ENCODE data around the gene TNRC18. TPM values are rescaled to one million over a fixed set of nuclear protein-coding genes. Genes with fewer than 3 reads are reported as not detected.
A peak's percentile ranks its signal among the peaks of the same experiment; 100 is the strongest.

TNRC18 gene
- polyA plus RNA-seq, 1 donor from 2014 or later: 23.6 TPM

GRCh38 chr7:5466551-5466950 is 42.9 kb upstream of the TNRC18 start:
- H3K79me2 ChIP-seq (replicated peaks; ENCODE audit: insufficient read depth, low read length): no peaks in the 10 kb centered on the region
- TF ChIP-seq REST (IDR thresholded peaks at IDR 0.05; ENCODE audit: borderline replicate concordance) (no peak), EZH2 (IDR thresholded peaks at IDR 0.05; ENCODE audit: borderline replicate concordance, insufficient read depth, low read length, poor library complexity, severe bottlenecking) (no peak), MXI1 (conservative IDR thresholded peaks at IDR 0.05; ENCODE audit: poor library complexity, severe bottlenecking) (no peak), SMC3 (conservative IDR thresholded peaks at IDR 0.05; ENCODE audit: poor library complexity) (no peak), EP300 (conservative IDR thresholded peaks at IDR 0.05; ENCODE audit: poor library complexity, severe bottlenecking) (no peak), CTCF (IDR thresholded peaks at IDR 0.05; ENCODE audit: poor library complexity, severe bottlenecking) (no peak), TAF1 (IDR thresholded peaks at IDR 0.05; ENCODE audit: low read depth) (no peak), POLR2AphosphoS5 (IDR thresholded peaks at IDR 0.05) (no peak), RAD21 (conservative IDR thresholded peaks at IDR 0.05) (no peak)
- no peaks in the 10 kb centered on the region for H3K9me3 ChIP-seq (ENCODE audit: low read length)
- H3K27ac ChIP-seq (ENCODE audit: low read length): peak overlapping the region; percentile 55
- H3F3A ChIP-seq (ENCODE audit: insufficient read depth, low read length, poor library complexity, severe bottlenecking): no peaks in the 10 kb centered on the region
- H3K9ac ChIP-seq (ENCODE audit: low read length): peak overlapping the region; percentile 12
- H3K4me2 ChIP-seq (ENCODE audit: low read length): no peak overlapping the region
- no peak overlapping the region for H3K4me3 ChIP-seq (ENCODE audit: low read length)
- no peaks in the 10 kb centered on the region for H3K36me3 ChIP-seq (ENCODE audit: insufficient read depth, low read length)
- H2AFZ ChIP-seq (ENCODE audit: low read depth, low read length): no peak overlapping the region
- H3K27me3 ChIP-seq (ENCODE audit: insufficient read depth, low read depth, low read length): no peaks in the 10 kb centered on the region
- no peaks in the 10 kb centered on the region for H4K20me1 ChIP-seq (ENCODE audit: insufficient read depth)
- H3K9me2 ChIP-seq (ENCODE audit: insufficient read depth, low read length): no peaks in the 10 kb centered on the region

GRCh38 chr7:5463031-5463430 is 39.4 kb upstream of the TNRC18 start:
- Histone ChIP-seq H3K27me3 (ENCODE audit: insufficient read depth, low read depth, low read length) (no peaks in the 10 kb centered on the region), H3F3A (ENCODE audit: insufficient read depth, low read length, poor library complexity, severe bottlenecking) (no peaks in the 10 kb centered on the region), H3K79me2 (replicated peaks; ENCODE audit: insufficient read depth, low read length) (no peaks in the 10 kb centered on the region), H3K9me2 (ENCODE audit: insufficient read depth, low read length) (no peaks in the 10 kb centered on the region), H3K27ac (ENCODE audit: low read length) (no peak overlapping the region), H3K4me3 (ENCODE audit: low read length) (no peak overlapping the region), H3K4me2 (ENCODE audit: low read length) (no peak overlapping the region), H3K9ac (ENCODE audit: low read length) (no peak overlapping the region), H3K9me3 (ENCODE audit: low read length) (no peaks in the 10 kb centered on the region), H2AFZ (ENCODE audit: low read depth, low read length) (no peak overlapping the region), H3K36me3 (ENCODE audit: insufficient read depth, low read length) (no peaks in the 10 kb centered on the region), H4K20me1 (ENCODE audit: insufficient read depth) (no peaks in the 10 kb centered on the region)
- TF ChIP-seq EZH2 (IDR thresholded peaks at IDR 0.05; ENCODE audit: borderline replicate concordance, insufficient read depth, low read length, poor library complexity, severe bottlenecking): no peak
- TF ChIP-seq CTCF (IDR thresholded peaks at IDR 0.05; ENCODE audit: poor library complexity, severe bottlenecking): no peak
- TF ChIP-seq TAF1 (IDR thresholded peaks at IDR 0.05; ENCODE audit: low read depth): no peak
- no peak for TF ChIP-seq EP300 (conservative IDR thresholded peaks at IDR 0.05; ENCODE audit: poor library complexity, severe bottlenecking)
- TF ChIP-seq RAD21 (conservative IDR thresholded peaks at IDR 0.05): no peak
- TF ChIP-seq SMC3 (conservative IDR thresholded peaks at IDR 0.05; ENCODE audit: poor library complexity): no peak
- TF ChIP-seq POLR2AphosphoS5 (IDR thresholded peaks at IDR 0.05): no peak
- no peak for TF ChIP-seq MXI1 (conservative IDR thresholded peaks at IDR 0.05; ENCODE audit: poor library complexity, severe bottlenecking)
